Skeletal muscle cell (primary cell): Measurements from ENCODE around the gene RNF223.

Experiments used
- DNase-seq: peaks from one replicate; pipeline ENCODE4 v3.0.0-alpha.2; 2010; ENCODE audit warnings: low read depth
- H3K4me3 ChIP-seq: 2 replicates; pipeline ENCODE4 v1.5.1; 2011; ENCODE audit warnings: low read depth, mild to moderate bottlenecking, control low read depth, low read length, moderate library complexity

Gene RNF223

DNA sequence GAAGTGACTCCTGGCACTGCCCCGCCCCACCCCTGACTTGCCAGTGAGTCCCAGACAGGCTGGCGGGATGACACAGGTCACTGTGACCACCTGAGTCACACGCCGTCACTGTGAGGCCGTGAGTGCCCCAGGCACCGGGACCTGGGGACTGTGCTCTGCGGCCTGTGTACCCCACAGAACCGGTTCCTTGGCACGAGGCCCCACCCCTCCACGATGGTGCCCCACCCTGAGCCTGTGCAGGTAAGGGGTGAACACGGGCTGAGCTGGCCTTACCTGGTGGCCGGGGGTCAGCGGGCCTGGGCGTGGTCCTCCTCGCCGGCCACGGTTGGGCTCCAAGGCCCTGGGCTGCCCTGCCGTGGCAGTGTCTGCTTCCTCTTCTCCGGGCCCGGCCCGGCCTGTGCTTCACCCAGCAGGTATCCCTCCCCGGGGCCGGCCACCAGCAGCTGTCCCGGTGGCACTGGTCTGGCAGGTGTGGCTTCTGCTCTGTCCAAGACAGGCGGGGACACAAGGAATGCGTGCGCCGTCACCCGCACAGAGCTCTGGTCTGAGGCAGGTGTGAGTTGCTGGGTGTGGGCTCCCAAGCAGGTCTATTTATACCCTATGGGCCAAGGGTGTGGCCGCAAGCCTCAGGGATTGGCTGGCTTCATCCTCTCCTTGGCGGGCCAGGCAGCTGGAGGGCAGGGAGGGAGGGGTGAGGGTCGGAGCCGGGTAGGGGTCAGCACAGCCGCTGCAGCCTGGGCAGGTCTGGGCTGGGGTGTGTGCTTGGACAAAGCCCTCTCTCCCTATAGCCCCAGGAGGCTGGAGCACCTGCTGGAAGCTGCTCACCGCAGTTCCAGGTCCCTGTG is at the start of gene RNF223:
TSS of gene RNF223 (minus strand) at position 564 of the 845 bp plus-strand sequence. CDS start 1,740 bp downstream, outside the sequence.
- DNase-seq = no peak
- no peak within 1 kb of the TSS for H3K4me3 ChIP-seq

DNA sequence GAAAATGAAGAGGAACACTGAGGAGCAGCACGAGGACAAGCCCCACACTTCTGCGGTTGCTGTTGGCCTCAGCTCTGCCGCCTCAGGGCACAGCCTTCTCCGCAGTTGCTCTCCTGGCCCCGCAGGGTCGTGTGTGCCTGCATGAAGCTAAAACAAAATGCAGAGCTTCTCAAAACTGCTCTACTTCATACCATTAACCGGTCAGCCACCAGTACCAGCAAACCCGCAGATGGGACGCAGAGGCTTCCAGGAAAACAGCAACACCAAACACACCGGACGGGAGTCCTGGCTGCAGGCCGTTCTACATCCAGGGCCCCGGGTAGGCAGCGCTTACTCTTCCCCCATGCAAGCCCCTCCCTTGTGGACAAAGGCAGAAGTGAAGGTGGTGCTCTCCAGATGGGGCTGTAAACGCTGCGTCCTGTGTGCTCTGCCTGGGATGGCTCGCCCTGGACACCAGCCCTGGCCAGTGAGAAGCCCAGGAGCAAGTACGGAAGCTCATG is 48.9 kb upstream of the RNF223 start:
- DNase-seq = no peak

DNA sequence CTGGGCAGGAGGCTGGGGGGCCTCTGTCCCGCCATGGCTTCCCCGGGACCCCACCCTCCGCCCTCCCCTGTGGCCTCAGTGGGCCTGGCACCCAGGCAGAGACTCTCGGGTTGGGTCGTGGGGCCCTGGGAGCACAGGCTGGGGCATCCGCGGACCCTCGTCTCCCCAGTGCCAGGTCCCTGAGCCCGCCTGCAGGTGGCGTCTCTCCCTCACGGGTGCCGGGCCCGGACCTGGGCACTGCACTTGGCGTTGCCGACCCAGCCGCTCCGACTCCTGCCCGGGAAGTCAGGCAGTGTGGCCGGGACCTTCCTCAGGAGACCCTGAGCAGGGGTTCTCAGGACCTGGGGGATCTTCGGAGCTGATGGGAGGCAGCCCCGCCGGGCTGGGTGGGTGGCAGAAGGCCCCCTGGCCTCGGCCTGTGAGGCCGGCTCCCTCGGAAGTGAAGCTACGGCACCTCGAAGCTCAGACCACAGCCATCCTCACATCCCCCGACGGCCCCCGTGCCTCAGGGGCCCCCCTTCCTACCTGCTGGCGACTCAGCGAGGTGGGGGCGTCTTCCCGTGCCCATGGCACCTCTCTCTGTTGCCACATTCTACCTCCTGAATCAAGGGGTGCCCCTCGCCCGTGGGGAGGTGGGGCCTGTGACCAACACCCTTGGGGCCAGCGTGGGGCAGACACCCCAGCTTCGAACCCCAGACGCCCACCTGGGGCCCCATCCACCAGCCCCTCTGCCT is 48.1 kb upstream of the RNF223 start:
- no peak for DNase-seq
- H3K4me3 ChIP-seq = peak overlapping the region; percentile 22

More for the DNA sequence above, 48.9 kb upstream of the RNF223 start:
- H3K4me3 ChIP-seq = no peak overlapping the region

DNA sequence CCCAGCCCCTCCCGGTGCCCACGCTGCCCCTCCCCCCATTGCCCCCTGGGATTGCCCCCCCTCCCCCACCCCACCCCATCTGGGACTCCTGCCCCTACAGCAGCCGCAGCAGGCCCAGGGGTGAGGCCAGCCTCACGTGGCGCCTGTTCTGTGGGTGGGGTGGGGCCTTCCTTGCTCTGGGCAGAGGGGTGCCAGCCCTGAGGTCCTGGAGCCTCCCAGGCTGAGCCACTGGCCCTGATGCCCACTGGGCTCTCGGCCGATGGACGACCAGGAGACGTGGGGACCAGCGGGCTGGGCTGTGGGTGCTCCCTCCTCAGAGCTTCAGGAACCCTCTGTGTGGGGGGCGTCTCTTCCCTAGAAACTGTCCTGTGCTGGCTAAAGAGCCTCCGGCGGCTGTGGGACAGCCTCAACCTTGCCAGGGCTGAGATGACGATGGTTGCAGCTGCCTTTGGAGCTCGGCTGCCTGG is 47.5 kb upstream of the RNF223 start:
- peak overlapping the region; percentile 22 for H3K4me3 ChIP-seq
- DNase-seq = no peak

DNA sequence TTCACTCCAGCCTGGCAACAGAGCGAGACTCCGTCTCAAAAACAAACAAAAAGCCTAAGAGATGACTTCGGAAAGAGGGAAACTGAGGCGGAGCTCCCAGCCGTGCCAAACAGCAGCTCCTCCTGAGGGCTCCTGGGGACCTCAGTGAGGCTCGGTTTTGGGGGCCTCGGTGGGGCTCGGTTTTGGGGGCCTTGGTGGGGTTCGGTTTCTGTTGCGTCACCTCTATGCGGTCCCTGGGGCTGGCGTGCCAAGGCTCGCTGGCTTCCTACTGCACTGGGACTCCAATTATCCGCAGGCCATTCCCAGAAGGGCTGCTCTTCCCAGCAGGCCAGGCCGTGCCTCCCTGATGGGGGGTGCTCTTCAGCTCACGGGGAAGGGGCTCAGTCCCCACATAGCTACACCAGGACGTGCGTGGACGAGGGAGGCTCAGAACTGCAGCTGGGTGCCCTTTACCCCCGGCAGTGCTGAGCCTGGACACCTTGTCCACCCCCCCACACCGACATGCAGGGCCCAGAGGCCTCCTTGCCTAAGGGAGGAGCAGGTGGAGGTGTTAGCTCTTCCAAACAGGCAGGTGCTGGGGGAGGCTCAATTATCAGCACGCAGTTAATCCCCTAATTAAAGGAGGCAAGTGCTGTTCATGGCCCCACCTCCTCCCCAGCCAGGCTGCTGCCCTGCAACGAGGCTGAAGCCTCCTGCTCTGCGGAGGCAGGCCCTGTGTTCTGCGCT is 46.9 kb upstream of the RNF223 start:
- no peak for DNase-seq

GRCh38 chr1:1120096-1120495 is 46.0 kb upstream of the RNF223 start:
- no peak for DNase-seq
- no peak overlapping the region for H3K4me3 ChIP-seq

More for the DNA sequence above, 46.9 kb upstream of the RNF223 start:
- H3K4me3 ChIP-seq = no peak overlapping the region

- H3K4me3 ChIP-seq = no peak overlapping the region
- no peak for DNase-seq
These were observed 45.3 kb upstream of the RNF223 start for GRCh38 chr1:1119272-1119890.

DNA sequence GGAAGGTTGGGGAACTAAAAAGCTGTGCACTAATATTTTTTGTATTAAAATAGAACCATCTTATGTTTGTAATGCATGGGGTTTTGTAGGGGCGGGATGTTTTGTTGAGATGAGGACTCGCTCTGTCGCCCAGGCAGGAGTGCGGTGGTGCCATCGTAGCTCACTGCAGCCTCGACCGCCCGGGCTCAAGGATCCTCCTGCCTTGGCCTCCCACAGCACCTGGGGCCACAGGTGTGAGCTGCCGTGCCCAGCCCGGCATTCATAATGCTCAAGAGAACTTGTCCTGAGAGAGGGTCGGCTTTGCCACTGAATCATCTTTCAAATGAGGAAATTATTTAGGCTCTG is 44.7 kb upstream of the RNF223 start:
- no peak overlapping the region for H3K4me3 ChIP-seq
- DNase-seq = no peak

- no peak for DNase-seq
- no peak overlapping the region for H3K4me3 ChIP-seq
These were observed 44.1 kb upstream of the RNF223 start for GRCh38 chr1:1118011-1118875.

DNA sequence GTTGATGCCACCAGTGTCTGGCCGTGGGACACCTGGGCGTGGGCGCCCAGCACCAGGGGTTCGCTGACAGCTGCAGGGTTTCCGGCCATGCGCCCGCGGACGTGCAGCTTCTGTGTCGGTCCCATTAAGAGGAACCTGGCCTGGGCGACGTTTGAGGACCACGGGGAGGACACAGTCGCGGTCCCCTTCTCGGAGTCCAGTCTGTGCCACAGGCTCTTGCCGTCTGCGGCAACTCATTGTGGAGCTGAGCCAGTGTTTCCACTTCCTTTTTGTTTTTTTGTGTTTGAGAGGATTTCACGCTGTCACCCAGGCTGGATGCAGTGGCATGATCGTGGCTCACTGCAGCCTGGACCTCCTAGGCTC is 43.3 kb upstream of the RNF223 start:
- H3K4me3 ChIP-seq = no peak overlapping the region
- DNase-seq = no peak

DNA sequence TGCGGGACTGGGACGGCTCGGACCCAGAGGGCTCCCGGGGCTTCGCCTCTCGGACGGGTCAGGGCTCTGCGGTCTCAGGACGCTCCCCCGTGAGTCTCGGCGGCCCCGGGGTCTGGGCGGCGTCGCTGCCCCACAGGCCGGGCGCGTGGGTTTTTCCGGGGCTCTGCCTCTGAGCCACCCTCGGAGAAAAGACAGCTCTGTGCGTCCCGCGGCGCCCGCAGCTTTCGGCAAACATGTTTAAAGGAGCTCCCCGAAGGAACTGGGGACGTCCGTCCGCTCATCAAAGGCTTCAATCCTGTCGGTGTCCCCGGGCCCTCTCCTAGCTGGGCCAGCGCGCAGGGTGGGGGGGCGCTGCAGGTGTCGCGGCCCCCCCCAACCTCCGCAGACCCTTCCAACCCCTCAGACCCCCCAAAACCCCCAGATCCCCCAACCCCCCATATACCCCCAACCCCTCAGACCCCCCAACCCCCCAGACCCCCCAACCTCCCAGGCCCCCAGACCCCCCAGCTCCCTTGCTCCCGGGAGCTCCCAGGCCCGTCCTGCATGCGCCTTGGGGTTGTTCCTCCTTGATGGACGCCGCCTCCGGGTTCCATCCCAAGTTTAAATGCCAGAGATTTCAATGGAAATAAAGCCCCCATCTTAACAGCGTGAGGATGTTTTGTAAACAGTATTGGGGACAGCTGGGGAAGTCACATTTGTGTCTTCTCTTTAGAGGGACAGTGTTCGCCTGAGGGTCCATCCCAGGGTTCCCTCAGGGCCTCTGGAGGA is 42.8 kb upstream of the RNF223 start:
- no peak for DNase-seq

DNA sequence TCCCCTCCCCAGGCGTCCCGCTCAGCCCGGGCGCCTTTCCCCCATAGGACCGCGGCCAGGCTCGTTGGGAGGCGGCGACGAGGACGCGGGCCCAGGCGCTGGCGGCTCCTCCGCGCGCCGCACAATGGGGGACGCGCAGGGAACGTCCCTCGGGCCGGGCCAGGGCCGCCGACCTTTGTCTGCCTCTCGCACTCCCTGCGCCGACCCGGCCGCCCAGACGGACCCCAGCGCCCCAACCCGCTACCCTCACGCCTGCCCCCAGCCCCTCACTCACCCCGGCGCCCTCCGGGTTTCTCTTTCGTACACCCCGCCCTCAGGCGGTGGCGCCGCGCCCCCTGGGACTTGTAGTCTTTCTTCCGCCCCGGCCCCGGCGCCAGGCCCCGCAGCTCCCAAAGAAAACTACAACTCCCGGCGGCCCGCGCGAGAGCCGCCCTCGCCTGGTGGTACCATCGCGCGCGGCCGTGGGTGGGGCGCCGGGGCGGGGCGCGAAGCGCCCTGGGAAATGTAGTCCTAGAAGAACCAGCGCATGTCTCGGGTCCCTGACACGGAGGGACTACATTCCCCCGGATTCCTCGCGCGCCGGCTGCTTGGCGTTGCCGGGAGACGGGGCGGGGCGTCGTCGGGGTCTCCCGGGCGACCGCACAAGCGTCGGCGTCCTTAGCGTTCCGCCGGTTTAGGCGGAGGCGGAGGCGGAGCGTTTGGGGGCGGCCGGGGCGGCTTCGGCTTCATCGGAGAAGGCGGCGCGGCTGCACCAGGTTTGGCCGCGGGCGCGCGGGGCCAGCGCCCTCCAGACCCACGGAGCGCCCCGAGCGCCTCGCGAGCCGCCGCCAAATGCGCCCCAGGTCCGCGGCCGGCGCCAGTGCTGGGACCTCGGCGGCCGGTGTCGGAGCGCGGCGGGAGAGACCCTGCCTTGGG is 41.9 kb upstream of the RNF223 start, which contains the start of gene C1orf159:
TSS of gene C1orf159 (minus strand) at position 304 of the 915 bp plus-strand sequence. CDS start 24,546 bp downstream, outside the sequence.
- peak within 1 kb of the TSS; percentile 71 for H3K4me3 ChIP-seq
- peak; percentile 88 for DNase-seq

More for the DNA sequence above, 42.8 kb upstream of the RNF223 start:
- peak overlapping the region; percentile 71 for H3K4me3 ChIP-seq

DNA sequence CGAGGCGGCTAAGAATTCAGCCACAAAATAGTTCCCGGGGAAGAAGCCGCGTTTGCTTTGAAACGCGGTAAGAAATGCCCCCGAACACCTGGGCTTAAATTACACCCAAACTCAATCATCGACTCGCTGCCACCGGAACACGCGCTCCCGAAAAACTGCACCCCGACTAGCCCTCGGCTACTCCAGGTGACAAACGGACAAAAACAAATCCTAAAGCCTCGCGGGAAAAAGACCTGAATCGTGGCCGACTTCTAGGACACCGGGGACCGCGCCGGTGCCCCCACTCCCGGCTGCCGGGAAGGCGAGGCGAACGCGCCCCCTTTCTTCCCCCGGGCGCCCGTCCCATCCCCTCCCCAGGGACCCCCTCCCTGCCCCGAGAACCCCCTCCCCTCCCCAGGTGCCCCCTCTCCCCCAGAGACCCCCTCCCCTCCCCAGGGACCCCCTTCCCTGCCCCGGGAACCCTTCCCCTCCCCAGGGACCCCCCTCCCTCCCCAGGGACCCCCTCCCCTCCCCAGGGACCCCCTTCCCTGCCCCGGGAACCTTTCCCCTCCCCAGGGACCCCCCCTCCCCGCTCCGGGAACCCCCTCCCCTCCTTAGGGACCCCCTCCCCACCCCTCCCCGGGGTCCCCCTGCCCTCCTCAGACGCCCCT is 41.2 kb upstream of the RNF223 start:
- DNase-seq = no peak
- peak overlapping the region; percentile 71 for H3K4me3 ChIP-seq

DNA sequence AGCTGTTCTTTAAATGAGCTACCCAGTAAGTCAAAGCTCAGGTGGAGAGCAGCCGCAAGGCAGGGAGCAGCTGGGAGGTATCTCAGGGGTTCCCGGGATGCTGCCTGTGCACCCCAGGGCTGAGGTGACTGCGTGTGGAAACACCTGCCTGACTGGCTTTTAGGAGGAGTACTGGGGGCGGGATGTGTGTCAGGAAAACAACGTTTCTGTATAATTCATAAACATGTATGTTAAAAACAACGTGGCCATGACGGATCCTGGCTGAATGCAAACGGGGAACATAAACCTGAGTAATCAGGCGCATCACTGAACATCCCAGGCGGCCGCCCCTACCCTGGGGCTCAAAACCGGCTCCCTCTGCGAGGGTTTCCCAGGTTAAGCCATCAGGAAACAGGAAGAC is 40.3 kb upstream of the RNF223 start:
- H3K4me3 ChIP-seq = no peak overlapping the region
- DNase-seq = no peak

DNA sequence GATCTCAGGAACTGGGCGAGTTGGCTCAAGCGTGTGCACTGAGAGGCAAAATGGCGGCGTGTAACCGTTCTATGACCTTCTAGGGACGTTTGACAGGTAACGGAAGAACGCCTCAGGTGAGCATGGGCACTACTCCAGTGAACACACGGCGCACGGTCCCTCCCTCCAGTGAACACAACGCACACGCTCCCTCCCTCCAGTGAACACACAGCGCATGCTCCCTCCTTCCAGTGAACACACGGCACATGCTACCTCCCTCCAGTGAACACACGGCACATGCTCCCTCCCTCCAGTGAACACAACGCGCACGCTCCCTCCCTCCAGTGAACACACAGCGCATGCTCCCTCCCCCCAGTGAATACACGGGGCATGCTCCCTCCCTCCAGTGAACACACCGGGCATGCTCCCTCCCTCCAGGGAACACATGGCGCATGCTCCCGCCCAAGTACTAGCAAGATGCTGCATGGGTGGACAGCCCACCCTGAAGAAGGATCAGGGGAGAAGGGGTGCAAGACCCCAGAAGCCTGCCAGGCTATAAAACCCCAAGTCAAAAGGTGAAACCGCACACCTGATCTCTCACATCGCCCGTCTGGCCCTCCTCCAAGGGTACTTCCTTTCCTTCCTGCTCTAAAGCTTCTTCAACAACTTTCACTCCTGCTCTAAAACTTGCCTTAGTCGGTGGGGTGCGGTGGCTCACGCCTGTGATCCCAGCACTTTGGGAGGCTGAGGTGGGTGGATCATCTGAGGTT is 38.3 kb upstream of the RNF223 start:
- H3K4me3 ChIP-seq = no peak overlapping the region
- DNase-seq = no peak
